GM21423 (cell line): ENCODE results near the gene TAF1B.

Experiments used
- ATAC-seq: cut with Tn5 transposase; IDR thresholded peaks from one replicate; pipeline ENCODE4 v1.9.1; 2021; ENCODE audit warnings: mild to moderate bottlenecking, moderate library complexity; ENCODE audit not compliant: unreplicated experiment

Gene TAF1B

GRCh38 chr2:9959262-9959661, 116.0 kb downstream of the TAF1B start:
- no peak for ATAC-seq

- no peak for ATAC-seq
These were observed 117.7 kb downstream of the TAF1B start for GRCh38 chr2:9961013-9961412.

GRCh38 chr2:9964334-9964980, 121.2 kb downstream of the TAF1B start:
- no peak for ATAC-seq

GRCh38 chr2:9965119-9965822, 122.0 kb downstream of the TAF1B start:
- ATAC-seq = no peak

GRCh38 chr2:9966491-9967022, 123.3 kb downstream of the TAF1B start:
- no peak for ATAC-seq

- ATAC-seq = peak; percentile 65
These were observed 123.9 kb downstream of the TAF1B start for GRCh38 chr2:9967053-9967775.

- no peak for ATAC-seq
These were observed 125.6 kb downstream of the TAF1B start for GRCh38 chr2:9968553-9969497.

- ATAC-seq = no peak
These were observed 127.1 kb downstream of the TAF1B start for GRCh38 chr2:9970200-9971044.

- ATAC-seq = no peak
These were observed 128.0 kb downstream of the TAF1B start for GRCh38 chr2:9971105-9971818.

- no peak for ATAC-seq
These were observed 128.6 kb downstream of the TAF1B start for GRCh38 chr2:9971890-9972289.

GRCh38 chr2:9972621-9973479, 129.6 kb downstream of the TAF1B start:
- no peak for ATAC-seq

GRCh38 chr2:9973690-9974089, 130.4 kb downstream of the TAF1B start:
- ATAC-seq = no peak

GRCh38 chr2:9974343-9974742, 131.1 kb downstream of the TAF1B start:
- ATAC-seq = no peak

- no peak for ATAC-seq
These were observed 132.1 kb downstream of the TAF1B start for GRCh38 chr2:9975328-9975727.

GRCh38 chr2:9975805-9976447, 132.7 kb downstream of the TAF1B start:
- ATAC-seq = no peak

- no peak for ATAC-seq
These were observed 136.7 kb downstream of the TAF1B start for GRCh38 chr2:9979977-9980376.

GRCh38 chr2:9980520-9980919, 137.2 kb downstream of the TAF1B start:
- ATAC-seq = no peak

- no peak for ATAC-seq
These were observed 138.4 kb downstream of the TAF1B start for GRCh38 chr2:9981655-9982054.
